Muscle of leg (tissue), 9 donors: ENCODE results near the gene PHF8. TPM values are rescaled to one million over a fixed set of nuclear protein-coding genes. Genes with fewer than 3 reads are reported as not detected.

Source experiments
- polyA plus RNA-seq, 8 donors: library from polyadenylated mRNA; unstranded; fragments of 120-200 nt; gene quantifications; one replicate each; pipeline versions ENCODE4 v1.2.1 to v1.2.3, GENCODE V29; 2013; ENCODE audit warnings: inconsistent platforms in 1 of 8, low replicate concordance in 1 of 8; ENCODE audit not compliant: insufficient read length in 8 of 8, insufficient read depth in 1 of 8
- total RNA-seq: library from RNA; stranded (reverse); fragments of 120-200 nt; gene quantifications from one replicate; pipeline ENCODE4 v1.2.4, GENCODE V29; 2013

The PHF8 gene
- total and polyA plus RNA-seq, 9 donors: 9.9 to 15.9 (median 15.0) TPM

Other genes with a start within 250 kb of the PHF8 start
- gene FAM120C, start 138.8 kb upstream of the PHF8 start, total RNA-seq: 6.1 TPM
- 1 to 10 TPM; 5.3 to 7.9 (median 6.5) TPM for gene FAM120C, start 138.8 kb upstream of the PHF8 start, polyA plus RNA-seq